ENCODE data around the gene PICALM. TPM values are rescaled to one million over a fixed set of nuclear protein-coding genes. Genes with fewer than 3 reads are reported as not detected.
A peak's percentile ranks its signal among the peaks of the same experiment; 100 is the strongest.
"Not testable (repeated sequence)": the region's sequence is repeated elsewhere in the genome, so short reads cannot be mapped to it uniquely, and the experiment has no call there.

Gene PICALM
- total RNA-seq, 4 donors from 2014 or later: 237 to 286 (median 263) TPM

- Histone ChIP-seq H3K4me1 (peaks cover 3 to 43% (median 20%) of the 10 kb centered on the region in 3 donors), H3K9me3 (no peaks in the 10 kb centered on the region), H3K36me3 (no peaks in the 10 kb centered on the region), H3K4me3 (no peak overlapping the region), H3K27me3 (no peaks in the 10 kb centered on the region), H3K27ac (peak overlapping the region in 3 of 4 donors; percentile 36 to 75 (median 60))
- TF ChIP-seq POLR2A (IDR thresholded peaks at IDR 0.05) (no peak), EP300 (IDR thresholded peaks at IDR 0.05) (no peak), POLR2AphosphoS5 (IDR thresholded peaks at IDR 0.05) (no peak), CTCF (IDR thresholded peaks at IDR 0.05) (peak in 2 of 4 experiments; percentile 13 to 14)
- WGBS, 2 donors (ENCODE audit: low coverage in 1 of 2): 54 to 67% methylated on average over 2 of the region's 3 CpGs
- ATAC-seq: peak; percentile 23
These were observed 46.9 kb upstream of the PICALM start for GRCh38 chr11:86115542-86116385.

- no peak for TF ChIP-seq POLR2AphosphoS5 (IDR thresholded peaks at IDR 0.05)
- TF ChIP-seq POLR2A (IDR thresholded peaks at IDR 0.05): no peak
- TF ChIP-seq EP300 (IDR thresholded peaks at IDR 0.05): no peak
- TF ChIP-seq CTCF (IDR thresholded peaks at IDR 0.05): no peak
- Histone ChIP-seq H3K27ac (no peak overlapping the region), H3K27me3 (no peaks in the 10 kb centered on the region), H3K4me1 (no peaks in the 10 kb centered on the region), H3K4me3 (no peak overlapping the region), H3K36me3 (no peaks in the 10 kb centered on the region), H3K9me3 (no peaks in the 10 kb centered on the region)
- 91 to 97% methylated on average over 8 to 12 of the region's 13 CpGs for WGBS, 2 donors (ENCODE audit: low coverage in 1 of 2)
- ATAC-seq: no peak
These were observed 40.2 kb upstream of the PICALM start for GRCh38 chr11:86108890-86109638.

- no peak for TF ChIP-seq CTCF (IDR thresholded peaks at IDR 0.05)
- WGBS, 2 donors (ENCODE audit: low coverage in 1 of 2): 86 to 92% methylated on average over 2 to 3 of the region's 3 CpGs
These were observed 39.3 kb upstream of the PICALM start for GRCh38 chr11:86108191-86108590.

GRCh38 chr11:86106916-86107315, 38.0 kb upstream of the PICALM start:
- H3K27me3 ChIP-seq: no peaks in the 10 kb centered on the region
- no peak overlapping the region for H3K4me3 ChIP-seq
- 42 to 89% methylated on average over 1 to 2 of the region's 2 CpGs for WGBS, 2 donors (ENCODE audit: low coverage in 1 of 2)
- ATAC-seq: no peak
- H3K36me3 ChIP-seq: no peaks in the 10 kb centered on the region
- no peaks in the 10 kb centered on the region for H3K4me1 ChIP-seq
- TF ChIP-seq POLR2AphosphoS5 (IDR thresholded peaks at IDR 0.05) (no peak), POLR2A (IDR thresholded peaks at IDR 0.05) (no peak)
- no peaks in the 10 kb centered on the region for H3K9me3 ChIP-seq
- H3K27ac ChIP-seq: no peak overlapping the region

More at GRCh38 chr11:86108191-86108590, 39.3 kb upstream of the PICALM start:
- Histone ChIP-seq H3K36me3 (no peaks in the 10 kb centered on the region), H3K4me1 (no peaks in the 10 kb centered on the region), H3K27ac (no peak overlapping the region), H3K27me3 (no peaks in the 10 kb centered on the region), H3K9me3 (no peaks in the 10 kb centered on the region), H3K4me3 (no peak overlapping the region)
- ATAC-seq: no peak

GRCh38 chr11:86106031-86106430, 37.1 kb upstream of the PICALM start:
- not testable (repeated sequence) for H3K27ac ChIP-seq, H3K36me3 ChIP-seq, H3K9me3 ChIP-seq, H3K4me3 ChIP-seq, ATAC-seq, H3K27me3 ChIP-seq, H3K4me1 ChIP-seq
- WGBS, 2 donors (ENCODE audit: low coverage in 1 of 2): no CpG with 5 or more reads among the region's 3 CpGs

GRCh38 chr11:86105601-86106000, 36.7 kb upstream of the PICALM start:
- H3K4me1 ChIP-seq, ATAC-seq, H3K9me3 ChIP-seq, H3K27me3 ChIP-seq, H3K36me3 ChIP-seq, H3K4me3 ChIP-seq, H3K27ac ChIP-seq: not testable (repeated sequence)
- no CpG with 5 or more reads among the region's 2 CpGs for WGBS, 2 donors (ENCODE audit: low coverage in 1 of 2)

Data from gastroesophageal sphincter (tissue), 4 donors.